ENCODE data around the gene TCP10L. TPM values are rescaled to one million over a fixed set of nuclear protein-coding genes. Genes with fewer than 3 reads are reported as not detected.
A peak's percentile ranks its signal among the peaks of the same experiment; 100 is the strongest.

The TCP10L gene
- total and polyA plus RNA-seq, 2 of the 13 experiments (the other 11 are each of a cell fraction or from before 2014, with no cell fraction given) = 0.90 to 2.4 TPM

- TF ChIP-seq ZHX2 (IDR thresholded peaks at IDR 0.05; ENCODE audit: low read depth) (no peak), ZHX2 (CRISPR knock-in tag; IDR thresholded peaks at IDR 0.05; ENCODE audit: borderline replicate concordance) (no peak), TEAD2 (CRISPR knock-in tag; IDR thresholded peaks at IDR 0.05) (no peak), ZNF776 (CRISPR knock-in tag; IDR thresholded peaks at IDR 0.05) (no peak), POGK (CRISPR knock-in tag; conservative IDR thresholded peaks at IDR 0.05) (peak; percentile 85), NPAS2 (CRISPR knock-in tag; IDR thresholded peaks at IDR 0.05; ENCODE audit: borderline replicate concordance) (no peak), MED13 (CRISPR knock-in tag; IDR thresholded peaks at IDR 0.05) (peak; percentile 53; the same call in 1 of the 2 replicates), FIP1L1 (IDR thresholded peaks at IDR 0.05; ENCODE audit: borderline replicate concordance, insufficient read depth, low read depth, low read length) (no peak), HIVEP1 (CRISPR knock-in tag; IDR thresholded peaks at IDR 0.05) (peak; percentile 81), ATF4 (CRISPR knock-in tag; IDR thresholded peaks at IDR 0.05) (0 out of 4 replicates have a peak, but pooled peaks of 1 of the 2 experiments have one; percentile 22), ZNF18 (CRISPR knock-in tag; IDR thresholded peaks at IDR 0.05; ENCODE audit: insufficient replicate concordance) (peak; percentile 65), IRF9 (CRISPR knock-in tag; IDR thresholded peaks at IDR 0.05; ENCODE audit: borderline replicate concordance) (no peak; the same call in 1 of the 2 replicates), FOXK2 (IDR thresholded peaks at IDR 0.05) (peak; percentile 85), ZKSCAN8 (CRISPR knock-in tag; IDR thresholded peaks at IDR 0.05; ENCODE audit: borderline replicate concordance) (peak; percentile 83), ZNF143 (CRISPR knock-in tag; IDR thresholded peaks at IDR 0.05) (0 out of 2 replicates have a peak, but pooled peaks have one; percentile 26)
These were observed 7.7 kb upstream of the TCP10L start (continued) for GRCh38 chr21:32592929-32593502.

All from HepG2 (cell line).